ENCODE data around the gene GMEB2.

GRCh38 chr20:63622732-63623131 lies 4.2 kb downstream of the GMEB2 start:
- TF ChIP-seq CTCF (conservative IDR thresholded peaks at IDR 0.05 in 1 of 2, IDR thresholded peaks at IDR 0.05 in 1 of 2; ENCODE audit: low read depth in 1 of 2, low read length in 2 of 2) (no peak), EZH2 (IDR thresholded peaks at IDR 0.05; ENCODE audit: low read length, missing control alignments) (no peak)
